GM21526 (cell line): ENCODE data around the gene CSF1R.
"Not testable (repeated sequence)": the region's sequence is repeated elsewhere in the genome, so short reads cannot be mapped to it uniquely, and the experiment has no call there.

Experiments
- ATAC-seq: cut with Tn5 transposase; IDR thresholded peaks from one replicate; pipeline ENCODE4 v1.9.1; 2021; ENCODE audit warnings: moderate library complexity; ENCODE audit not compliant: unreplicated experiment, low FRiP score

CSF1R gene

DNA sequence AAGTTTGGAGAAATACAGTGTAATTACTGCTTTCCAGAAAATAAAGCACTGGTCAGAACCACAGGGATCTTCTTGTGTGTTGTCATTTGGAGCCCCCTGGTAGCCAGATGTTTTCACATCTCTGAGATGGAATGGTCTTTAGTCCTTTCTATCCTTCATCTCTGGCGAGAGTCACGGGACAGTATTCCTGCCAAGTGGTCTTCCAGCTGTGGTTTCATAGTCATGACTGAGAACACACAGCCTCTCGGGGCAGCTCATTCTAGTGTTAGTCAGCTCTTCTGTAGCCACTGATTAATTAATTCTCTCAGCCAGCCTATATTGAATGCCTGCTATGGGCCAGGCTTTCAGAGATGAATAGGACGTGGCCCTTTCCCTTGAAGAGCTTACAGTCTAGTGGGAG, 51.7 kb downstream of the CSF1R start:
- ATAC-seq: no peak

DNA sequence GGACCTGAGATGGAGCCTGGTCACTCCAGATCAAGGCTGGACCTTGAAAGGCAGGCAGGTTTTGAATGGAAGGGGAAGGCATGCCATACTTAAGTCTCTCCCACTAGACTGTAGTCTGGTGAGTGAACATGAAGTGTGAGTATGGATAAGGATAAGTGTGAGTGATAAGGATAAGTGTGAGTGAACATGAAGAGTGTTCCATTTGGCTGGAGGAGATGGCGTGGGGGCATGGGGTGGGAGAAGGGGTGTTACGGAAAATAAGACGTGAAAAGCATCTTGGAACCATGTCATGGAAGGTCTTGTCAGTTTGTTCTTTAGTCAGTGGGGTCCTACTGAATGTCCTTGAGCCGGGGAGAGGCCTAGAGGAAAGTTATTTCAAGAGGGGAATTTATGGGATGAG, 53.0 kb downstream of the CSF1R start:
- ATAC-seq: no peak

DNA sequence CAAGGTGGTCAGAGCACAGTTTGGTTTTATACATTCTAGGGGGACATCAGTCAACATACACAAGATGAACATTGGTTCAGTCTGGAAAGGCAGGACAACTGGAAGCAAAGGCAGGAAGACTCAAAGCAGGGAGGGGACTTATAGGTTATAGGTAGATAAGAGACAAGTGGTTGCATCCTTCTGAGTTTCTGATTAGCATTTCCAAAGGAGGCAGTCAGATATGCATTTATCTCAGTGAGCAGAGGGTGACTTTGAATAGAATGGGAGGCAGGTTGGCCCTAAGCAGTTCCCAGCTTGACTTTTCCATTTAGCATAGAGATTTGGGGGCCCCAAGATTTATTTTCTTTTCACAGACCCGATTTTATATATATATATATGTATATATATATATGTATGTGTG, 58.3 kb downstream of the CSF1R start:
- ATAC-seq: not testable (repeated sequence)

DNA sequence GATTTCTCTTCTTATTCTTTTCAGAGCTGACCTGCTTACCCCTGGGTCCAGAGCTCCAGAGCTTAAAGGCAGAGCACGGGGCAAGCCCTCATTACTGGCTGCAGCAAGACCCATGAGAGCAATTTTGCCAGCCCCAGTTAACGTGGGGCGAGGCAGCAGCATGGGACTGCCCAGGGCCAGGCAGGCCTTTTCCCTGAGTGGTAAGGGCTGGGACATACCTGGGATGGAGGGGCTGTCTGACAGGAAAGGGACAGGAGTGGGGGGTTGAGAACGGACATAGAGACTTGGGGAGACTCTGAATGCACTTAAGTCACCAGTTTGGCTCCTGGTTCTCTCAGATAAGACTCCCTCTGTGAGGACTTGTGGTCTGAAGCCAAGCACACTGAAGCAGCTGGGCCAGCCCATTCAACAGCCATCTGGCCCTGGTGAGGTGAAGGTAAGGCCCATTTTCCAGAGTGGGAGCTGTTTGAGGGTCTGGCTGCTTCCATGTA, 59.6 kb downstream of the CSF1R start:
- ATAC-seq: no peak

DNA sequence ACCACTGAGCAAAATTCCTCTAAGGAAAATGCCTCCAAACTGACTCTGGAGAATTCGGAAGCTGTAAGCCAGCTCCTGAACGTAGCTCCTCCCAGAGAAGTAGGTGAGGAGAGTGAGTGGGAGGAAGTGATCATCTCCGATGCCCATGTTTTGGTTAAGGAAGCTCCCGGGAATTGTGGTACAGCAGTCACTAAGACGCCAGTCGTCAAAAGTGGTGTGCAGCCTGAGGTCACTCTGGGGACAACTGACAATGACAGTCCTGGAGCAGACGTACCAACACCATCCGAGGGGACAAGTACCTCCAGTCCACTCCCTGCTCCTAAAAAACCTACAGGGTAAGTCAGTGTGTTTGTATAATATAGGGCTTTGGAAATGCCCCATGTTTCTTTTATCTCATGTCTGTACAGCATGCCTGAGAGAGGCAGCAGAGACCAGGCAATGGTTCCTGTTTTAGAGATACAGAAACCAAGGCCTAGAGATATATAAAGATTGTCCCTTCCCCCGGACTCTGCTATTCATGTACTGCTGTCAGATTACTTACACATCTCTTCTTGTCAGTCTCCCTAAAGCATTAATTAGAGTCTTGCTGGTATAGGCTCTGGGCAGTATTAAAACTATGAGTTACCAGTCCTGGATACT, 61.9 kb downstream of the CSF1R start:
- no peak for ATAC-seq

DNA sequence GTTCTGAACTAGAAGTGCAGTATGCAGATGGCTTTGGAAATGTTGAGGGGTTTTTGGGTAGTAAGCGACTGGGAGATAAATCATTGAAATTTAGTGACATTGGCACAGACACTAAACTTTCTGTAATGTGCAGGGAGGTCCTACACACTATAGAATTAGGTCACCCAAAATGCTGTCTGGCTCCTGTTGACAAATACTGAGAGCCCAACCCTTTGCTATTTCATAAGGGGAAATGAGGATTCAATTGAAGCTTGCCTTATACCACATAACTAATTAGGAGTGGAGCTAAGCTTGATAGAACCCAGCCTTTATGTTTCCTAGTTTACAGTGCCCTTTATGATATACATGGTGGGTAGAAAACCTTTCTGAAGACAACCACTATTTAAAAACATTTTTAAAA, 63.2 kb downstream of the CSF1R start:
- ATAC-seq: no peak

DNA sequence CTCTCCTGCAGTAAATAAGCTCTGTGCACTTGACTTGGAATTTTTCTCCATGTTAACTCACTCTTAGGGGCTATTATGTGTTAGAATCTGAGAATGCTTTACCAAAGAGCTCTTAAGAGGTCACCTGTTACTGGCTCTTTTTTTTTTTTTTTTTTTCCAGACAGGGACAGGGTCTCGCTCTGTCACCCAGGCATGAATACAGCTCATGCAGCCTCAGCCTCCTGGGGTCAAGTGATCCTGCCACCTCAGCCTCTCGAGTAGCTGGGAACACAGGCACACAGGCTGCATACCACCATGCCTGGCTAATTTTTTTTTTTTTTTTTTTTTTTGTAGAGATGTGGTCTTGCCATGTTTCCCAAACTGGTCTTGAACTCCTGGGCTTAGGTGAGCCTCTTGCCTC, 63.7 kb downstream of the CSF1R start:
- no peak for ATAC-seq

DNA sequence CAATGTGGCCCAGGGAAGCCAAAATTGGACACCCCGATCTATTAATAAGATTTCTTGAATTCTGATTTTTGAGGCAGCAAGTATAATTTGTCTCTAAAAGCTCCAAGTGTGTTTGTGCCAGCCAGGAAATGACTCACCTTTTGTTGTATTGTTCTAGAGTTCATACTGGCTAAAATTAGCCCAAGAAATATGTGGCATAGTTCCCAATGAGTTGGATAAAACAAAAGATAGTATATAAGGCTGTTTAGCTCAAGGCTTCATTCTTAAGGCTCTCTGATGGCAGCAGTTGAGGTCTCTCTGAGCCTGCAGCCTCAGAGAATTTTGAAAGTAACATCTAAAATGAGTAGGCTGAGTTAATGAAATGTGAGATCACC, 64.2 kb downstream of the CSF1R start:
- ATAC-seq: no peak

DNA sequence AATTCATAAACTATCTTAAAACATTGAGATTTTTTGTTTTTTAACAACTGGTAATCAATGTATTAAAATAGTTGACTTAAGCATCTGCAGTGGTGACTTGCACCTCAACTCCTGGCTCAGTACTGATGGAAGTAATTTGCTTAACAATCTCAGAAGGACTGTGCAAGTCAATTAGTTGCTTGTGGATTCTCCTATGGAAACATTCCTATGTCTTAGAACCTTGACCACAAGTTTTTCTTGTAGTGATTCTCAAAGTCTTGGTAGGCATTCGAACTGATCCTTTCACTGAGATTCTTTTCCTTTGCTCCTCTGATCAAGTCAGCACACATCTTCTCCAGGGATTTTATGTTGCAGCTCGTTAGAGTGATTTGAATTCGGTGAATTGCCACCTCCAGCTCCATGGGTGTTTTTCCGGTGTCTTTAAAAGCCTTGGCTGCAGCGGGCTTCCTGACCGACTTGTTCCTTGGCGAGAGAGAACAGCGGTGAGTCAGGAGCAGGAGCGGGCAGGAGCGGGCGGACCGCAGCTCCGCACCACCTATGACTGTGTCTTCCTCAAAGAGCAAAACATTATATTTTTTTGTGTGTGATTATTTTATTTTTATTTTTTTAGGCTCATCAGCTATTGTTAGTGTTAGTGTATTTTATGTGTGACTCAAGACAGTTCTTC, 64.7 kb downstream of the CSF1R start:
- no peak for ATAC-seq

DNA sequence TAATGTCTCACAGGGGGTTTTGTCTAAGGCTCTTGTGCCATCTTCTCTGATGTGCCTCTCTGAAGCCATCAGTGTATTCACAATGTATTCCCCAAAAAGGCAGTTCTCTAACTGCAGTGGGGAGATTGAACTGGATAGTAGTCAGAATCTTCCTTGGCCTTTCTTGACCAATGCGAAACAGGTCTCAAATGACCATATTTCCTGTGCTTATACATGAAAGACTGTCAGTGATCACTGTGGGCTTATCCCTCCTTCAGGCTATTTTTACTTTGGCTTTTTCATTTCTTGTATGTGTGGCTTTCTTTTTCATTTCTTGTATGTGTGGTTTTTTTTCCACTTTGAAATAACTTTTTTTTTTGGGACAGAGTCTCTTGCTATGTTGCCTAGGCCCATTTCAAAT, 66.1 kb downstream of the CSF1R start:
- no peak for ATAC-seq

DNA sequence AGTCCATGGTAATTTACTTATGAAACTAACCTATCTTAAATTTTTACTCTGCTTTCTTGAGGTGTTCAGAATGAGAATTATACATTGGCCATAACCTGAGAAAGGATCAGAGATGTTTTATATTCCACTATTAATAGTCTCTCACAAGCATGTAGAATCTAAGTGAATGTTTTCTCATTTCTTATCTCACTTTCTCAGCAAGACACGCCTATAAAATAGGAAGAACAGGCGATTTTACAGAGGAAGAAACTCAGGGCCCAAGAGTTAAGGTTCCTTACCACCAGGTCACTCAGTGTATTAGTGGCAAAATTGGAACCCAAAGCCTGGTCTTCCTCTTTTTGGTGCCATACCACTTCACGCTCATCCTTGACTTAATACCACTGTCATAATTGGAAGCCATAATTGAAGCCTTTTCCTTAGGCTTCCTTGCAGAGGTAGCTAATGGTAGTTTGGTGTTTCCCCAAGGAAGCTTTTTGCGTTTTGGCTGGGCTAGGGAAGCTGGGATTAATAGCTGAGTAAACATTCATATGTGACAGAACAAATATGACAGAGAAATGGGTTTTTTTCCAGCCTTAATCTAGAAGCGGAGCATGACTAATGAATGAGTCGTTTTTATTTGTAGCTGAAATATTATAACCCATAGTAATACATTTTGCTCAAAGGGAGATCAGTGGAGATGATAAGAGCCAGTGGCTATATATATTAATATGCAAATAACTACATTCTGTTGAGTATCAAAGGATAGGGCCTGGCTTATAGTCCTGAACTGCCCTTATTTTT, 68.9 kb downstream of the CSF1R start:
- no peak for ATAC-seq

DNA sequence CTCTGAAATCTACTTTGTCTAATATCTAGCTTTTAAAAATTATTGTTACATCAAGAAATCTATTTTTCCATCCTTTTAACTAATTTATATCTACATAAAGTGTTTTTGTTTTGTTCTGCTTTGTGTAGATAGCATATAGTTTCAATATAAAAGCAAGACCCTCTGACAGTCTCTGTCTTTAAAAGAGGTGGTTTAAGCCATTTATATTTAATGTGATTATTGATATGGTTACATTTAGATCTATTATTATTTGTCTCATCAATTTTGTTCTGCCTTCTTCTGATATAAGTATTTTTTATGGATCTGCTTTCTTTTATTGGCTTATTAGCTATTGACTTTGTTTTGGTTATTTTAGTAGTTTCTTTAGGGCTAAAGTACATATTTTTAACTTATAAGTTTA, 69.8 kb downstream of the CSF1R start:
- ATAC-seq: no peak

DNA sequence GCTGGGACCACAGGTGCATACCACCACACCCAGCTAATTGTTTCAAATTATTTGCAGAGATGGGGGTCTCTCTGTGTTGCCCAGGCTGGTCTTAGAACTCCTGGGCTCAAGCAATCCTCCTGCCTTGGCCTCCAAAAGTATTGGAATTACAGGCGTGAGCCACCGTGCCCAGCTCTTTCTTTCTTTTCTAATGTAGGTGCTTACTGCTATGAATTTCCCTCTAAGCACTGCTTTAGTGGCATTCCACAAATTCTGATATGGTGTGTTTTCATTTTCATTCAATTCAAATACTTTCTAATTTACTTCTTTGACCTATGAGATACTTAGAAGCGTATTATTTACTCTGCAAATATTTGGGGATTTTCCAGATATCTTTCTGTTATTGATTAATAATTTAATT, 70.9 kb downstream of the CSF1R start:
- no peak for ATAC-seq

DNA sequence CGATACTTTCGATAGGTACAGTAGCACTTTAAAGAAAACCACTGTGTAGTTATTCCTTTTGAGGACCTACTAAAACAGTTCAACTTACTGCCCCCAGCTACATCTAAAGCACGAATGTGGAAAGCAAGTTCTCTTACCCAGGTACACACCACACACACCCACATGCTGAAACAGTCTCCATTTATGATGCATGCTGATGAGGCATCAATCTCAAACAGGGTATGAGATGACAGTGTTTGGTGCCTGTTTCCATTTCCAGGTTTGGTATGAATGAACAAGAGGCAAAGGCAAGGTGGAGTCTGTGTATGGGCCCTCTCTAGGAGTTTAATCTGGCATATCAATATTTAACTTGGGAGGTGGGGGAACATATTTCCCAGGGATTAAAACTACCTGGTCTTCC, 71.9 kb downstream of the CSF1R start:
- ATAC-seq: no peak

DNA sequence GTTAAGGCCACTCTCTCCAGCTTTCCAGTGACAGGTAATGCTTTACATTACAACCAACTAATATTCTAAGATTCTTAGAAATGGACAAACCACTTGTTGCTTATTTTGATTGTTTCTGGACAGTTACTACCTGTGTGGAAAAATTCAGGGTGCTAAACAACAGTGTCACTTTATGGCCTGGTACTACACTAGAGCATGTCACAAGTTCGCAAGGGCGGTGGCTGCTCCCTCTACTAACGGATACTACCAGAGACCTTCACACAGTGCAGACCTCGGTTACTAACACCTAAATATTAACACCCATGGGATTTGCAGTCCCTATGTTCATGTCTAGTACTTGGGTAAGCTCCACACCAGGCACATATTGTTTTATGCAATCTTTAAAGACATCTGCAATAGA, 72.4 kb downstream of the CSF1R start:
- no peak for ATAC-seq

DNA sequence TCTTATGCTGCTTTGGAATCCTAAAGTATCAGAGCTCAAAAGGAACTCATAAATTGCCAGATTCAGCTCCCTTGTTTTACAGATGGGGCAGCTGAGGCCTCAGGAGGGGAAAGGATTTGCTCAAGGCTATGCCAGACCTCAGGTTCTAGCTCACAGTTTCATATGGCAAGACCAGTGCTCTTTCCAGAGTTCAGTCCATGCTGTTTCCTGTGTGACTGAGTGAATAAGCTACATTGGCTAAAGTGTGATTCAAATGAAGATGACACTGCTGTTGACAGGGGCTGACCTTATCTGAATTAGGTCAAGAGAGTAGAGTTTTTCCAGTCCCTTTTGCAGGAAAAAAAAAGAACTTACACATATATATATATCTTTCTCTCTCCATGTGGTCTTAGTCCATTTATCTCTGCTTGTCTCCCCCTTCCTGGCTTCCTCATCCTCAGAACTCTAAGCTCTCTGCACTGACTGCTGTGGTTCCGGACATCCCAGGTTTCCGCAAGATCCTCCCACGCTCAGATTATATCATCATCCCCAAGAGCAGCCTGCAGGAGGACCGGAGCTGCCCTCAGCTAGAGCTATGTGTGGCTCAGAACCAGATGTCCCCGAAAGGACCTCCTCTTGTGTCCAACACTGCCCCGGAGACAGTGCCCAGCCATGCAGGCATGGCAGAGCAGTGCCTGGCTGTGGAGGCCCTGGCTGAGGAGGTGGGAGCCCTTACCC, 76.5 kb downstream of the CSF1R start:
- ATAC-seq: no peak

DNA sequence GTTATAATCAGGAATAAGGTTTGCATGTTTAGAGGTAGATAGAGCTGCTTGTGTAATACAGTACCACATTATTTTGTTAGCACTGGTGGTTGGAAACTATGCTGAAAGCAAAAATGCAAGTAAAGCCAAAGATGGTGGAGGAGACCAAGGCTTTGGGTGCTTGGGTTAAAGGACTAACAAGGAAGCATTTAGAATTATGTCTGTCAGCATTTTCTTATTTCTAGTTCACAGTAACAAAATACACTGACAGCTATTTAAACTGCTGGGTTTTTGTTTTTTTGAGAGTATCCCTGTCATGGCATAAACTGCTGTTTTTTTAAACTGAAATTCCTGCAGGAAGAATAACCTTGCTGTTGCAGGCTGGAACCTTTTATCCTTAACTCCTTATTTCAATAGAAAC, 79.3 kb downstream of the CSF1R start:
- ATAC-seq: no peak

DNA sequence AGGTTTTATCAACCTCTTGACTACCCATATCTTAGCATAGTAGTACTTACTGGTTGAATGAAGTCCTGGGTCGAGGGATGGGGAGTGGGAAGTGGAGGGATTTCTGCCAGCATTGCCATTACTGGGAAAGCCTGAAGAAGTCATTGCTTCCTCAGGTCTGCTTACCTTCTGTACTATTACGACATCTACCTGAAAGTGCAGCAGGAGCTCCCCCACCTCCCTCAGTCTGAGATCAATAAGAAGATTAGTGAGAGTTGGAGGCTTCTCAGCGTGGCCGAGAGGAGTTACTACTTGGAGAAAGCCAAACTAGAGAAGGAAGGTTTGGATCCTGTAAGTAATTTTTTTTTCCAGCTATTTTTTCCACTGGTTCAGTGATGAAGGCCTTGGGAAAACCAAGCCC, 80.0 kb downstream of the CSF1R start:
- no peak for ATAC-seq
